B cell (primary cell): ENCODE data around the gene PAK4.

ENCODE experiments used
- EZH2 ChIP-seq: IDR thresholded peaks from 2 replicates; pipeline ENCODE4 v1.6.1; 2012; ENCODE audit warnings: borderline replicate concordance, low read depth, mild to moderate bottlenecking, moderate library complexity, low read length; ENCODE audit not compliant: insufficient read depth, poor library complexity, severe bottlenecking
- TF ChIP-seq, protein P1 (sequence below): fragments of 200-600 bp; IDR thresholded peaks from one replicate; pipeline ENCODE4 v1.8.0; 2022; ENCODE audit warnings: antibody characterized with exemption, mild to moderate bottlenecking

GRCh38 chr19:39202998-39203355 is 77.4 kb downstream of the PAK4 start:
- TF ChIP-seq, protein P1, sequence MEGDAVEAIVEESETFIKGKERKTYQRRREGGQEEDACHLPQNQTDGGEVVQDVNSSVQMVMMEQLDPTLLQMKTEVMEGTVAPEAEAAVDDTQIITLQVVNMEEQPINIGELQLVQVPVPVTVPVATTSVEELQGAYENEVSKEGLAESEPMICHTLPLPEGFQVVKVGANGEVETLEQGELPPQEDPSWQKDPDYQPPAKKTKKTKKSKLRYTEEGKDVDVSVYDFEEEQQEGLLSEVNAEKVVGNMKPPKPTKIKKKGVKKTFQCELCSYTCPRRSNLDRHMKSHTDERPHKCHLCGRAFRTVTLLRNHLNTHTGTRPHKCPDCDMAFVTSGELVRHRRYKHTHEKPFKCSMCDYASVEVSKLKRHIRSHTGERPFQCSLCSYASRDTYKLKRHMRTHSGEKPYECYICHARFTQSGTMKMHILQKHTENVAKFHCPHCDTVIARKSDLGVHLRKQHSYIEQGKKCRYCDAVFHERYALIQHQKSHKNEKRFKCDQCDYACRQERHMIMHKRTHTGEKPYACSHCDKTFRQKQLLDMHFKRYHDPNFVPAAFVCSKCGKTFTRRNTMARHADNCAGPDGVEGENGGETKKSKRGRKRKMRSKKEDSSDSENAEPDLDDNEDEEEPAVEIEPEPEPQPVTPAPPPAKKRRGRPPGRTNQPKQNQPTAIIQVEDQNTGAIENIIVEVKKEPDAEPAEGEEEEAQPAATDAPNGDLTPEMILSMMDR = no peak
- no peak for TF ChIP-seq EZH2
